Astrocyte of the spinal cord (primary cell): Measurements from ENCODE around the gene FAM228B.
"Not testable (repeated sequence)": the region's sequence is repeated elsewhere in the genome, so short reads cannot be mapped to it uniquely, and the experiment has no call there.

Source experiments
- DNase-seq: peaks from one replicate; pipeline ENCODE4 v3.0.0; 2011; ENCODE audit warnings: low read depth, low spot score
- H3K4me3 ChIP-seq: 2 replicates; pipeline ENCODE4 v1.5.1; 2011; ENCODE audit warnings: low read depth, mild to moderate bottlenecking, low read length, moderate library complexity
- in situ Hi-C: cut with HindIII; loops from 2 replicates; pipeline ENCODE4 v1.10.0; 2017; ENCODE audit warnings: low sequenced_read_pairs
- TF ChIP-seq, protein P1 (sequence below): IDR thresholded peaks from 2 replicates; pipeline ENCODE4 v1.5.1; 2012; ENCODE audit warnings: low read depth, mild to moderate bottlenecking, low read length, inconsistent platforms

Gene FAM228B

DNA sequence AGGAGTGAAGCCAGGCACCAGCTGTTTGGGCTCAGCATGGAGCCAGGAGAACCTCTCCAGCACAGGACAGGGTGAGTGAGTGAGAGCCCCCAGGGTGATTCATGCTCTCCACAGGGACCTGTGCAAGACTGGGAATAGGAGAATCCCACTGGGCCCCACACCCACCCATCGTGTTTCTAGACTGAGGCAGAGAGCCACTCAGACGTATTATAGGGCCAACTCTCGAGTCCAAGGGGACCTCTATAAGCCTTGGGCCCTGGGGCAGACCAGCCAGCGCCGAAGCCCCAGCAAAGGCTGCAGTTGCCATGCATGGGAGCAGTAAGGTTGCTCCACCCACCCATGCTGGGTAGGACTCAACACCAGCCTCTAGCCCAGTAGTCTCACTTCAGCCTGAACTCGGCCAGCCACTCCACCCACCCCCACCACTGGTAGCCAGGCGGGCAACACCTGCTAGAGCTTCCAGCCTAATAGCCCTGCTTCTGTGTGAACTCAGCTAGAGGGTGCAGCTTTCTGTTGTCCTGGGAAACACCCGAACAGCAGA, 19.1 kb upstream of the FAM228B start:
- TF ChIP-seq, protein P1, sequence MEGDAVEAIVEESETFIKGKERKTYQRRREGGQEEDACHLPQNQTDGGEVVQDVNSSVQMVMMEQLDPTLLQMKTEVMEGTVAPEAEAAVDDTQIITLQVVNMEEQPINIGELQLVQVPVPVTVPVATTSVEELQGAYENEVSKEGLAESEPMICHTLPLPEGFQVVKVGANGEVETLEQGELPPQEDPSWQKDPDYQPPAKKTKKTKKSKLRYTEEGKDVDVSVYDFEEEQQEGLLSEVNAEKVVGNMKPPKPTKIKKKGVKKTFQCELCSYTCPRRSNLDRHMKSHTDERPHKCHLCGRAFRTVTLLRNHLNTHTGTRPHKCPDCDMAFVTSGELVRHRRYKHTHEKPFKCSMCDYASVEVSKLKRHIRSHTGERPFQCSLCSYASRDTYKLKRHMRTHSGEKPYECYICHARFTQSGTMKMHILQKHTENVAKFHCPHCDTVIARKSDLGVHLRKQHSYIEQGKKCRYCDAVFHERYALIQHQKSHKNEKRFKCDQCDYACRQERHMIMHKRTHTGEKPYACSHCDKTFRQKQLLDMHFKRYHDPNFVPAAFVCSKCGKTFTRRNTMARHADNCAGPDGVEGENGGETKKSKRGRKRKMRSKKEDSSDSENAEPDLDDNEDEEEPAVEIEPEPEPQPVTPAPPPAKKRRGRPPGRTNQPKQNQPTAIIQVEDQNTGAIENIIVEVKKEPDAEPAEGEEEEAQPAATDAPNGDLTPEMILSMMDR: no peak
- no peak overlapping the region for H3K4me3 ChIP-seq
- in situ Hi-C loops: no loop called here
- no peak for DNase-seq

DNA sequence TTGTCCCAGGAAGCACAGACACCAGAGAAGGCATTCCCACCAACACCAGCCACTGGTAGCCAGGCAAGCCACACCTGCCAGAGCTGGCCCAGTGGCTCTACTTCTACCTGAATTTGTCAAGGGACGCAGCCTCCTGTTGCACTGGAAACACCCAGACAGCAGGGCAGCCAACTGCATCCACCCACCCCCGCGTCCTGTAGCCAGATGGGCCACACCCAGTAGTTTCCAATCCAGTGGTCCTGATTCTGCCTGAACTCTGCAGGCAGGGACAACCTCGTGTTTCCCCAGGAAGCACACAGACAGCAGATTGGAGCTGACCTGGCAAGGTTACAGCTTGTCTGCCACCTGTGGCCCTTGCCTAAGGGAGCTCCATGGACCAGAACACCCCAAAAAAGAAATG, 18.4 kb upstream of the FAM228B start:
- DNase-seq: no peak
- TF ChIP-seq, protein P1: no peak
- in situ Hi-C loops: no loop called here
- H3K4me3 ChIP-seq: no peak overlapping the region

GRCh38 chr2:24105816-24106215, 17.5 kb upstream of the FAM228B start:
- TF ChIP-seq, protein P1: no peak
- no peak for DNase-seq
- in situ Hi-C loops: no loop called here
- no peak overlapping the region for H3K4me3 ChIP-seq

DNA sequence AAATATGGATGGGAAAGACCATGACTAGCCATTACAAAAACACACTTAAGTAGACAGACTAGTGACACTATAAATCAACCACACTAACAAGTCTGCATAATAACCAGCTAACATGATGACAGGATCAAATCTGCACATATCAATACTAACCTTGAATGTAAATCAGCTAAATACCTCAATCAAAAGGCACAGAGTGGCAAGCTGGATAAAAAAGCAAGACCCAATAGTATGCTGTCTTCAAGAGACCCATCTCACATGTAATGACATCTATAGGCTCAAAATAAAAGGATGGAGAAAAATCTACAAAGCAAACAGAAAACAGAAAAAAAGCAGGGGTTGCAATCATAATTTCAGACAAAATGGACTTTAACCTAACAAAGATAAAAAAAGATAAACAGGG, 16.5 kb upstream of the FAM228B start:
- in situ Hi-C loops: no loop called here
- no peak overlapping the region for H3K4me3 ChIP-seq
- no peak for DNase-seq
- TF ChIP-seq, protein P1: no peak

- in situ Hi-C loops: no loop called here
- H3K4me3 ChIP-seq: no peak overlapping the region
- TF ChIP-seq, protein P1: no peak
- DNase-seq: no peak
Observed at GRCh38 chr2:24107336-24107735, 15.9 kb upstream of the FAM228B start.

GRCh38 chr2:24109431-24109830, 13.8 kb upstream of the FAM228B start:
- in situ Hi-C loops, H3K4me3 ChIP-seq, DNase-seq: not testable (repeated sequence)

- TF ChIP-seq, protein P1: no peak
- in situ Hi-C loops: no loop called here
- no peak for DNase-seq
Observed at GRCh38 chr2:24110660-24111303, 12.5 kb upstream of the FAM228B start.

More at GRCh38 chr2:24110660-24111303, 12.5 kb upstream of the FAM228B start:
- no peak overlapping the region for H3K4me3 ChIP-seq
